Measurements from ENCODE around the gene HOXB2. TPM values are rescaled to one million over a fixed set of nuclear protein-coding genes. Genes with fewer than 3 reads are reported as not detected.

Gene HOXB2
- total and polyA plus RNA-seq, 3 donors from 2014 or later = 1.8 to 4.2 (median 3.3) TPM

DNA sequence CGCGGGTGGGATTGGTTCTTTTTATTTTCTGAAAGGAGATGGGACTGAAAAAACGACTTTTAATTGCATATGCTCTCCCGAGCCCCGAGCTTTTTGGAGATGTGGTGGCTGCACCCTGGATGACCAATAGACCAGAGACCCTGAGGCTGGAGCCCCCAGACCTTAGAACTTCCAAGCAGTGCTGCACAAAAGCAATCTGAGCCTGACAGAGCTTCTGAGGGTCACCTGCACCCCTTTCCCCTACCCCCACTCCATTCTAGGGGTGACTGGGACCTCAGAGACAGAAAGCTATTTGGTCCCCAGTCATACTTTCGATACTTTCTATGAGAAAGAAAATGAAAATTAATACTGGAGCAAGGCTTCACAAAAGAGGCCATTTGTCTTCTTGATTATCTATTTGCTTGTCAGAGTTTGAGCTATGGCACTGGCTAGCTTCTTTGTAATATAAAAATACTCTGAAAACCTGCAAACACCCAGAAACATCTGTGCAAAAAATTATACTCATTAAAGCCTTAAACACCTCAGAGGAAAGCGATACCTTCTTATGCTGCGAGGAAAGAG lies 29.7 kb upstream of the HOXB2 start:
- no peak overlapping the region for H3K4me3 ChIP-seq
- H3K4me1 ChIP-seq = no peaks in the 10 kb centered on the region
- H3K9me3 ChIP-seq = no peaks in the 10 kb centered on the region
- TF ChIP-seq, protein P1, sequence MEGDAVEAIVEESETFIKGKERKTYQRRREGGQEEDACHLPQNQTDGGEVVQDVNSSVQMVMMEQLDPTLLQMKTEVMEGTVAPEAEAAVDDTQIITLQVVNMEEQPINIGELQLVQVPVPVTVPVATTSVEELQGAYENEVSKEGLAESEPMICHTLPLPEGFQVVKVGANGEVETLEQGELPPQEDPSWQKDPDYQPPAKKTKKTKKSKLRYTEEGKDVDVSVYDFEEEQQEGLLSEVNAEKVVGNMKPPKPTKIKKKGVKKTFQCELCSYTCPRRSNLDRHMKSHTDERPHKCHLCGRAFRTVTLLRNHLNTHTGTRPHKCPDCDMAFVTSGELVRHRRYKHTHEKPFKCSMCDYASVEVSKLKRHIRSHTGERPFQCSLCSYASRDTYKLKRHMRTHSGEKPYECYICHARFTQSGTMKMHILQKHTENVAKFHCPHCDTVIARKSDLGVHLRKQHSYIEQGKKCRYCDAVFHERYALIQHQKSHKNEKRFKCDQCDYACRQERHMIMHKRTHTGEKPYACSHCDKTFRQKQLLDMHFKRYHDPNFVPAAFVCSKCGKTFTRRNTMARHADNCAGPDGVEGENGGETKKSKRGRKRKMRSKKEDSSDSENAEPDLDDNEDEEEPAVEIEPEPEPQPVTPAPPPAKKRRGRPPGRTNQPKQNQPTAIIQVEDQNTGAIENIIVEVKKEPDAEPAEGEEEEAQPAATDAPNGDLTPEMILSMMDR (IDR thresholded peaks at IDR 0.05) = no peak
- no peak for TF ChIP-seq POLR2A (IDR thresholded peaks at IDR 0.05)
- no peak for DNase-seq
- intact Hi-C loops (cut with DNase I; ENCODE audit: low total_unique reads) = no loop called here
- no peak overlapping the region for H3K27ac ChIP-seq
- H3K27me3 ChIP-seq = no peaks in the 10 kb centered on the region
- H3K36me3 ChIP-seq (ENCODE audit: low read depth, missing control alignments) = no peaks in the 10 kb centered on the region
- WGBS, 2 donors = 37 to 39% methylated on average over 8 of the region's 8 CpGs

DNA sequence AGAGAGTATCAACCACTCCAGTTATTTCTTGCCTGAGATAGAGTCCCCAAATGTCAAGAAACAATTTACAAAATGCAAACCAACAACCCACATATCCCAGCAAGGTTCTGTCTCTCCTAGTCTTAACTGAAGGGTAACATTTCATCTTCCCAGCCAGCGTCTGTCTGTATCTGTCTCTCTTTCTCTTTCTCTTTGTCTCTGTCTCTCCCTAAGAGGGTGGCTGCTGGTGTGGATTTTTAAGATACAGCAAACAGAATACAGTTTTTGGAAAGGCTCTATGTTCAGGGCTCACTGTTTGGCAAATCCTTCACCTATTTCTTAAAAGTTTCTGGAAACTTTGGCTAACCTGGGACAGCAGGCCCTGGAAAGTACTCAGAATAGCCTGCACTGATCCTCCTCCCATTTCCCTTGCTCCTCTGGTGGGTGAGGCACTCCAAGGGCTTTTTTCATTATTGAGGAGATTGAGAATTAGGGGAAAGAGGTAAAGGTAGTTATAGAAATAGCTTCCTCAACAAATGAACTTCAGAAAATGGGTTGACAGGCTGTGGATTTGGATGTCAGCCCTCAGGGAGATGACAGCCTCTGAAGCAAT lies 27.0 kb upstream of the HOXB2 start:
- Histone ChIP-seq H3K27ac (no peak overlapping the region), H3K27me3 (no peaks in the 10 kb centered on the region), H3K9me3 (no peaks in the 10 kb centered on the region), H3K4me1 (no peaks in the 10 kb centered on the region), H3K4me3 (no peak overlapping the region), H3K36me3 (ENCODE audit: low read depth, missing control alignments) (no peaks in the 10 kb centered on the region)
- TF ChIP-seq, protein P1 (IDR thresholded peaks at IDR 0.05) = no peak
- no peak for TF ChIP-seq POLR2A (IDR thresholded peaks at IDR 0.05)
- 86 to 92% methylated on average over 1 of the region's 1 CpG for WGBS, 2 donors
- DNase-seq = no peak
- intact Hi-C loops (cut with DNase I; ENCODE audit: low total_unique reads) = no loop called here

DNA sequence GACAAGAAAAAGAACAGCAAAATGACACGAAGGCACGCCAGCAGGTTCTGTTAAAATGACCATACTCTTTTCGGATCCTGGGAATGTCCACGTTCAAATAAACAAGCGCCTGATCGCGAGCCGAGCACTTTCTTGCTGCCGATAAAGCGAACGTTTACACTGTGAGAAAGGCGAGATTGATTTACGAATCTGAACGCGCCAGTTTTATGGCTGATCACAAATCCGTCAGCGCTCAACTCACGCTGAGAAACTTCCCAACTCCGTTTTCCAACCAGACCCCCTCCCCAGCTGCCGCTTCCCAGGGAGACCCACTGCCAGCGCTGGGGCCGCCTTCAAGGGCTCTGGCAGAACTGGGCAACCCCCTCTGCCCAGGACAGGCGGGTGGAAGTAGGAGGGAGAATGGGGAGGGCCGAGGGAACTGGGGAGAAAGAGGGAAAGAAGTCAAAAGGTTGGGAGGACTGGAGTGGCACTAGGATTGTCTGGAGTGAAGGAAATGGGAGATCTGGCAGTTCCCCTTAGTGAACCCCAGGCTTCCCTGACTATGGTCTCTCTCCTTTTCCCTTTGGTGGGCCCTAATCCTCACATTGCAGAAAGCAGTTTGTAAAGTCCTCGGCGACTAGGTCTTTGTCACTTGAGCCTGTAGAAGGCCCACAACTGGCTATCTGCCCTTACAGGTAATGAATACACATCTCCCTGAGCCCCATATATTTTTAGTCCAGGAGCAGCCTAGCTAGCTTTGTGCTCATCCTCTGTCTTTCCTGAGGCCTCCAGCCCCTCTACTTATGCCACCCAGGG lies 26.3 kb upstream of the HOXB2 start:
- WGBS, 2 donors = 34 to 51% methylated on average over 26 of the region's 26 CpGs
- H3K27ac ChIP-seq = no peak overlapping the region
- DNase-seq = no peak
- H3K36me3 ChIP-seq (ENCODE audit: low read depth, missing control alignments) = no peaks in the 10 kb centered on the region
- no peaks in the 10 kb centered on the region for H3K4me1 ChIP-seq
- no peaks in the 10 kb centered on the region for H3K9me3 ChIP-seq
- intact Hi-C loops (cut with DNase I; ENCODE audit: low total_unique reads) = no loop called here
- no peaks in the 10 kb centered on the region for H3K27me3 ChIP-seq
- TF ChIP-seq POLR2A (IDR thresholded peaks at IDR 0.05) = no peak
- TF ChIP-seq, protein P1 (IDR thresholded peaks at IDR 0.05) = no peak
- no peak overlapping the region for H3K4me3 ChIP-seq

DNA sequence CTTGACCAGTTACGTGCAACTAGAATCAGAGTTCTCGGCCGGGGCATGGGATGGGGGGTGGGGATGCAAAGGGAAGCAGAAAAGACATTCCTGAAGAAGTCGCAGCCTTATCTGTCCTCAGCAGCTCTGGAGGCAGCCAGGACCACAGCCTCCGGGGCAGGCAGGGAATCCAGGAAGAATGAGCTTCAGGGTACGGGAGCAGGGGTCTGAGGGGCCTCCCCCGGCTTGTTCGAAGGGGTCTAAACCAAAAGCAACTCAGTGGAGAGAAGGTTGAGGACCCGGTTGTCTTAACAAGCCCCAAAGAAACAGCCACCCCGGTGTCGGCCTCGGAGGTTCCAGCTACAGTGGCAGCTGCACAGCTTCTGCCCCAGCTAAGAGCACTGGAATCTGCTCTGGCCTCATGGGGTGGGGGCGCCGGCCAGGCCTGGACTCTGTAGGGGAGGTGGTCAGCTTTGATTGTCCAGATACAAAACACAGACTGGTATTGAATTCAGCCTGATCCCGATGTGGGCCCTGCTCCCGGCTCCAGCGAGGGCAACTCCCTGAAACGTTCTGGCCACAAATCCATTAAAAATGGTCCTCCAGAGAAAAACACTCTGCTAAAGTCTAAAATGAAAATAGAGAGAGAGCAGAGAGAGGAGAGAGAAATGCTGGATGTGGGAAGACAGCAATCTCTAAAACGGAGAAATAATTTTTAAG lies 25.6 kb upstream of the HOXB2 start:
- Histone ChIP-seq H3K27ac (no peak overlapping the region), H3K36me3 (ENCODE audit: low read depth, missing control alignments) (no peaks in the 10 kb centered on the region), H3K4me3 (no peak overlapping the region), H3K9me3 (no peaks in the 10 kb centered on the region), H3K27me3 (no peaks in the 10 kb centered on the region), H3K4me1 (no peaks in the 10 kb centered on the region)
- no peak for TF ChIP-seq POLR2A (IDR thresholded peaks at IDR 0.05)
- TF ChIP-seq, protein P1 (IDR thresholded peaks at IDR 0.05) = no peak
- intact Hi-C loops (cut with DNase I; ENCODE audit: low total_unique reads) = no loop called here
- no peak for DNase-seq
- WGBS, 2 donors = 18 to 44% methylated on average over 19 of the region's 19 CpGs

Data from testis (tissue), 3 donors.